ENCODE data around the gene VIPR2.

Gene VIPR2

GRCh38 chr7:159151231-159151630 is 6.6 kb upstream of the VIPR2 start:
- H2BK120ac ChIP-seq (ENCODE audit: low read depth, low read length), result no peak overlapping the region
- no CpG with 5 or more reads among the region's 8 CpGs for WGBS, 2 donors (ENCODE audit: extremely low coverage in 2 of 2, insufficient read length in 2 of 2, insufficient replicate concordance in 1 of 2)
- no peaks in the 10 kb centered on the region for H3K36me3 ChIP-seq (replicated peaks in 1 of 2; ENCODE audit: control insufficient read depth in 2 of 2, insufficient read depth in 2 of 2, low read length in 2 of 2)
- no peak overlapping the region for H3K18ac ChIP-seq (ENCODE audit: low read length)
- H3K14ac ChIP-seq (ENCODE audit: low read length), result no peak overlapping the region
- no peak overlapping the region for H3K4me2 ChIP-seq (ENCODE audit: insufficient read depth, low read length, poor library complexity, severe bottlenecking)
- H2BK5ac ChIP-seq (ENCODE audit: low read length), result no peak overlapping the region
- no peaks in the 10 kb centered on the region for H3K79me1 ChIP-seq (ENCODE audit: low read depth, low read length)
- H3K23ac ChIP-seq (ENCODE audit: low read depth, low read length, poor library complexity), result peak overlapping the region; percentile 25
- H2AK5ac ChIP-seq (ENCODE audit: low read depth, low read length), result no peak overlapping the region
- peaks cover 0 to 52% (median 0%) of the 10 kb centered on the region in 3 experiments for H3K27me3 ChIP-seq (ENCODE audit: control insufficient read depth in 3 of 3, insufficient read depth in 3 of 3, low read depth in 1 of 3, low read length in 3 of 3)
- no peaks in the 10 kb centered on the region for H3K9me3 ChIP-seq (replicated peaks in 1 of 2; ENCODE audit: control insufficient read depth in 2 of 2, insufficient read depth in 1 of 2, low read depth in 1 of 2, low read length in 2 of 2)
- H2BK12ac ChIP-seq (ENCODE audit: low read length), result no peak overlapping the region
- no peak overlapping the region for H3K9ac ChIP-seq (ENCODE audit: low read depth, low read length, poor library complexity)
- no peak overlapping the region for H3K27ac ChIP-seq (replicated peaks; ENCODE audit: low read length)
- H4K91ac ChIP-seq (ENCODE audit: low read depth, low read length, poor library complexity), result no peak overlapping the region
- H2AFZ ChIP-seq (ENCODE audit: low read length), result no peak overlapping the region
- peaks cover 0 to 3% of the 10 kb centered on the region in 2 donors for H3K4me1 ChIP-seq (ENCODE audit: control insufficient read depth in 2 of 2, insufficient read depth in 1 of 2, low read depth in 1 of 2, low read length in 2 of 2)
- no peak overlapping the region for H4K8ac ChIP-seq (ENCODE audit: low read depth, low read length)
- DNase-seq (ENCODE audit: low spot score), result no peak
- no peak overlapping the region for H3K4ac ChIP-seq (ENCODE audit: low read length)
- no peak overlapping the region for H2BK15ac ChIP-seq (ENCODE audit: low read length)
- H3K4me3 ChIP-seq (ENCODE audit: low read length in 2 of 2), result no peak overlapping the region

- H3K27me3 ChIP-seq (ENCODE audit: control insufficient read depth in 3 of 3, insufficient read depth in 3 of 3, low read depth in 1 of 3, low read length in 3 of 3), result peaks cover 0 to 61% (median 9%) of the 10 kb centered on the region in 3 experiments
- no peak overlapping the region for H3K23ac ChIP-seq (ENCODE audit: low read depth, low read length, poor library complexity)
- H3K14ac ChIP-seq (ENCODE audit: low read length), result no peak overlapping the region
- H3K36me3 ChIP-seq (replicated peaks in 1 of 2; ENCODE audit: control insufficient read depth in 2 of 2, insufficient read depth in 2 of 2, low read length in 2 of 2), result no peaks in the 10 kb centered on the region
- H4K8ac ChIP-seq (ENCODE audit: low read depth, low read length), result no peak overlapping the region
- no peak overlapping the region for H3K4me3 ChIP-seq (ENCODE audit: low read length in 2 of 2)
- H3K4ac ChIP-seq (ENCODE audit: low read length), result peak overlapping the region; percentile 94
- WGBS, 2 donors (ENCODE audit: extremely low coverage in 2 of 2, insufficient read length in 2 of 2, insufficient replicate concordance in 1 of 2), result no CpG with 5 or more reads among the region's 8 CpGs
- no peak overlapping the region for H2AK5ac ChIP-seq (ENCODE audit: low read depth, low read length)
- H2BK12ac ChIP-seq (ENCODE audit: low read length), result no peak overlapping the region
- H3K79me1 ChIP-seq (ENCODE audit: low read depth, low read length), result no peaks in the 10 kb centered on the region
- H3K27ac ChIP-seq (replicated peaks; ENCODE audit: low read length), result no peak overlapping the region
- no peak overlapping the region for H3K4me2 ChIP-seq (ENCODE audit: insufficient read depth, low read length, poor library complexity, severe bottlenecking)
- no peak for DNase-seq (ENCODE audit: low spot score)
- H3K9ac ChIP-seq (ENCODE audit: low read depth, low read length, poor library complexity), result no peak overlapping the region
- peaks cover 0 to 5% of the 10 kb centered on the region in 2 donors for H3K9me3 ChIP-seq (replicated peaks in 1 of 2; ENCODE audit: control insufficient read depth in 2 of 2, insufficient read depth in 1 of 2, low read depth in 1 of 2, low read length in 2 of 2)
- H2AFZ ChIP-seq (ENCODE audit: low read length), result no peak overlapping the region
- peak overlapping the region; percentile 22 for H3K18ac ChIP-seq (ENCODE audit: low read length)
- H3K4me1 ChIP-seq (ENCODE audit: control insufficient read depth in 2 of 2, insufficient read depth in 1 of 2, low read depth in 1 of 2, low read length in 2 of 2), result no peaks in the 10 kb centered on the region
- H2BK120ac ChIP-seq (ENCODE audit: low read depth, low read length), result no peak overlapping the region
- no peak overlapping the region for H2BK15ac ChIP-seq (ENCODE audit: low read length)
- no peak overlapping the region for H2BK5ac ChIP-seq (ENCODE audit: low read length)
- no peak overlapping the region for H4K91ac ChIP-seq (ENCODE audit: low read depth, low read length, poor library complexity)
Measured at GRCh38 chr7:159149488-159149887, 4.8 kb upstream of the VIPR2 start.

GRCh38 chr7:159148430-159149395 is 4.0 kb upstream of the VIPR2 start:
- Histone ChIP-seq H2AK5ac (ENCODE audit: low read depth, low read length) (no peak overlapping the region), H3K9ac (ENCODE audit: low read depth, low read length, poor library complexity) (no peak overlapping the region), H3K79me1 (ENCODE audit: low read depth, low read length) (no peaks in the 10 kb centered on the region), H3K4me1 (ENCODE audit: control insufficient read depth in 2 of 2, insufficient read depth in 1 of 2, low read depth in 1 of 2, low read length in 2 of 2) (peaks cover 0 to under 1% of the 10 kb centered on the region in 2 donors), H3K36me3 (replicated peaks in 1 of 2; ENCODE audit: control insufficient read depth in 2 of 2, insufficient read depth in 2 of 2, low read length in 2 of 2) (no peaks in the 10 kb centered on the region), H3K27ac (replicated peaks; ENCODE audit: low read length) (no peak overlapping the region), H3K27me3 (ENCODE audit: control insufficient read depth in 3 of 3, insufficient read depth in 3 of 3, low read depth in 1 of 3, low read length in 3 of 3) (peaks cover 3 to 68% (median 17%) of the 10 kb centered on the region in 3 experiments), H2BK120ac (ENCODE audit: low read depth, low read length) (no peak overlapping the region), H2AFZ (ENCODE audit: low read length) (no peak overlapping the region), H2BK15ac (ENCODE audit: low read length) (no peak overlapping the region), H3K4me3 (ENCODE audit: low read length in 2 of 2) (no peak overlapping the region), H3K18ac (ENCODE audit: low read length) (no peak overlapping the region), H2BK12ac (ENCODE audit: low read length) (no peak overlapping the region), H4K8ac (ENCODE audit: low read depth, low read length) (no peak overlapping the region), H3K14ac (ENCODE audit: low read length) (no peak overlapping the region), H3K9me3 (replicated peaks in 1 of 2; ENCODE audit: control insufficient read depth in 2 of 2, insufficient read depth in 1 of 2, low read depth in 1 of 2, low read length in 2 of 2) (peaks cover 0 to 5% of the 10 kb centered on the region in 2 donors), H4K91ac (ENCODE audit: low read depth, low read length, poor library complexity) (no peak overlapping the region), H3K4me2 (ENCODE audit: insufficient read depth, low read length, poor library complexity, severe bottlenecking) (no peak overlapping the region), H3K23ac (ENCODE audit: low read depth, low read length, poor library complexity) (peak overlapping the region; percentile 21), H2BK5ac (ENCODE audit: low read length) (no peak overlapping the region), H3K4ac (ENCODE audit: low read length) (no peak overlapping the region)
- no peak for DNase-seq (ENCODE audit: low spot score)
- no CpG with 5 or more reads among the region's 17 CpGs for WGBS, 2 donors (ENCODE audit: extremely low coverage in 2 of 2, insufficient read length in 2 of 2, insufficient replicate concordance in 1 of 2)

- Histone ChIP-seq H2AK5ac (ENCODE audit: low read depth, low read length) (no peak overlapping the region), H2BK120ac (ENCODE audit: low read depth, low read length) (no peak overlapping the region), H3K27me3 (ENCODE audit: control insufficient read depth in 3 of 3, insufficient read depth in 3 of 3, low read depth in 1 of 3, low read length in 3 of 3) (peaks cover 3 to 75% (median 27%) of the 10 kb centered on the region in 3 experiments), H3K36me3 (replicated peaks in 1 of 2; ENCODE audit: control insufficient read depth in 2 of 2, insufficient read depth in 2 of 2, low read length in 2 of 2) (no peaks in the 10 kb centered on the region), H3K4ac (ENCODE audit: low read length) (no peak overlapping the region), H2BK15ac (ENCODE audit: low read length) (no peak overlapping the region), H2BK12ac (ENCODE audit: low read length) (no peak overlapping the region), H4K91ac (ENCODE audit: low read depth, low read length, poor library complexity) (no peak overlapping the region), H3K18ac (ENCODE audit: low read length) (no peak overlapping the region), H3K4me2 (ENCODE audit: insufficient read depth, low read length, poor library complexity, severe bottlenecking) (no peak overlapping the region), H3K4me1 (ENCODE audit: control insufficient read depth in 2 of 2, insufficient read depth in 1 of 2, low read depth in 1 of 2, low read length in 2 of 2) (peaks cover 0 to 2% of the 10 kb centered on the region in 2 donors), H2AFZ (ENCODE audit: low read length) (no peak overlapping the region), H3K9ac (ENCODE audit: low read depth, low read length, poor library complexity) (no peak overlapping the region), H3K23ac (ENCODE audit: low read depth, low read length, poor library complexity) (no peak overlapping the region), H3K79me1 (ENCODE audit: low read depth, low read length) (no peaks in the 10 kb centered on the region), H2BK5ac (ENCODE audit: low read length) (no peak overlapping the region), H3K9me3 (replicated peaks in 1 of 2; ENCODE audit: control insufficient read depth in 2 of 2, insufficient read depth in 1 of 2, low read depth in 1 of 2, low read length in 2 of 2) (peaks cover 0 to 5% of the 10 kb centered on the region in 2 donors), H4K8ac (ENCODE audit: low read depth, low read length) (no peak overlapping the region), H3K27ac (replicated peaks; ENCODE audit: low read length) (no peak overlapping the region), H3K14ac (ENCODE audit: low read length) (no peak overlapping the region), H3K4me3 (ENCODE audit: low read length in 2 of 2) (no peak overlapping the region)
- no CpG with 5 or more reads among the region's 4 CpGs for WGBS, 2 donors (ENCODE audit: extremely low coverage in 2 of 2, insufficient read length in 2 of 2, insufficient replicate concordance in 1 of 2)
- DNase-seq (ENCODE audit: low spot score), result no peak
Measured at GRCh38 chr7:159147687-159148086, 3.0 kb upstream of the VIPR2 start.
